OCI-LY3 (cell line): Measurements from ENCODE around the gene CLTC.

ENCODE experiments used
- H2AFZ ChIP-seq: fragments of 200-600, 300-600 bp; shearing (Covaris generic); 2 replicates; pipeline ENCODE4 v1.6.0; 2014; ENCODE audit warnings: antibody characterized with exemption, low read depth, low read length
- H3K27ac ChIP-seq: fragments of 200-600, 300-600 bp; sonication (generic); 2 replicates; pipeline ENCODE4 v1.5.1; 2014; ENCODE audit warnings: mild to moderate bottlenecking, low read length, moderate library complexity, mixed read lengths
- H3K27me3 ChIP-seq: fragments of 200-600, 300-600 bp; sonication (generic); 2 replicates; pipeline ENCODE4 v1.6.1; 2014; ENCODE audit warnings: low read depth, low read length, mixed read lengths
- H3K36me3 ChIP-seq: fragments of 200-600, 300-600 bp; sonication (generic); replicated peaks from 2 replicates; pipeline ENCODE3; 2014; ENCODE audit warnings: low read depth, low read length, mixed read lengths
- H3K4me1 ChIP-seq: fragments of 300-600, 200-600 bp; sonication (generic); 2 replicates; pipeline ENCODE4 v1.6.1; 2014; ENCODE audit warnings: low read length, mixed read lengths
- H3K4me2 ChIP-seq: fragments of 200-600, 300-600 bp; sonication (generic); 2 replicates; pipeline ENCODE4 v1.6.1; 2014; ENCODE audit warnings: low read length, mixed read lengths
- H3K4me3 ChIP-seq: fragments of 300-600, 200-600 bp; sonication (generic); 2 replicates; pipeline ENCODE4 v1.5.1; 2014; ENCODE audit warnings: antibody characterized with exemption, mild to moderate bottlenecking, low read length, moderate library complexity
- H3K79me2 ChIP-seq: fragments of 300-600, 200-600 bp; shearing (Covaris generic); 2 replicates; pipeline ENCODE4 v1.6.1; 2014; ENCODE audit warnings: mild to moderate bottlenecking, low read length, mixed read lengths
- H3K9ac ChIP-seq: fragments of 300-600, 200-600 bp; shearing (Covaris generic); 2 replicates; pipeline ENCODE4 v1.6.0; 2014; ENCODE audit warnings: mild to moderate bottlenecking, low read length, moderate library complexity
- H3K9me3 ChIP-seq: fragments of 200-600, 300-600 bp; shearing (Covaris generic); 2 replicates; pipeline ENCODE4 v1.6.1; 2014; ENCODE audit warnings: low read length, mixed read lengths; ENCODE audit not compliant: insufficient read depth
- H4K20me1 ChIP-seq: fragments of 200-600, 300-600 bp; sonication (generic); 2 replicates; pipeline ENCODE4 v1.6.1; 2016; ENCODE audit warnings: low read length, mixed read lengths; ENCODE audit not compliant: insufficient read depth
- EZH2phosphoT487 ChIP-seq: fragments of 200-600 bp; shearing (Covaris generic); IDR thresholded peaks from 2 replicates; pipeline ENCODE4 v1.6.1; 2018; ENCODE audit warnings: antibody characterized with exemption, mixed run types, low read depth
- TF ChIP-seq, protein P1 (sequence below): fragments of 200-600, 300-600 bp; sonication (generic); IDR thresholded peaks from 2 replicates; pipeline ENCODE4 v1.5.1; 2014; ENCODE audit warnings: antibody characterized with exemption, low read length, low read depth

CLTC gene

DNA sequence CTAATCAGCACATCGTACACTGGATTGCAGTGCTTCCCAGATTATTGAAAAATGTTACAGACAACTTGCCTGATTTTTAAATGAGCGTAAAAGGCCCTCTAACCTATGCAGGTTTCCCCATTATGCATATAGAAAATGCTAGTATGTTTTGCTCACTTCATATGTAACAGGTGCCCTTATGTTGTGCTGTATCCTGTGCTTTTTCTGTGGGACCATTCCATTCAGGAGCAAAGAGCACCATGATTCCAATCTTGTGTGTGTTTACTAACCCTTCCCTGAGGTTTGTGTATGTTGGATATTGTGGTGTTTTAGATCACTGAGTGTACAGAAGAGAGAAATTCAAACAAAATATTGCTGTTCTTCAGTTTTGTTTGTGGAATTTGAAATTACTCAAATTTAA is 74.6 kb downstream of the CLTC start:
- H3K4me1 ChIP-seq: peaks cover 9% of the 10 kb centered on the region
- no peak overlapping the region for H2AFZ ChIP-seq
- no peaks in the 10 kb centered on the region for H3K9me3 ChIP-seq
- H3K79me2 ChIP-seq: peaks cover 78% of the 10 kb centered on the region
- H3K4me2 ChIP-seq: no peak overlapping the region
- peaks cover 58% of the 10 kb centered on the region for H4K20me1 ChIP-seq
- no peak overlapping the region for H3K27ac ChIP-seq
- H3K36me3 ChIP-seq: peaks cover 83% of the 10 kb centered on the region
- H3K9ac ChIP-seq: no peak overlapping the region
- TF ChIP-seq EZH2phosphoT487: no peak
- TF ChIP-seq, protein P1, sequence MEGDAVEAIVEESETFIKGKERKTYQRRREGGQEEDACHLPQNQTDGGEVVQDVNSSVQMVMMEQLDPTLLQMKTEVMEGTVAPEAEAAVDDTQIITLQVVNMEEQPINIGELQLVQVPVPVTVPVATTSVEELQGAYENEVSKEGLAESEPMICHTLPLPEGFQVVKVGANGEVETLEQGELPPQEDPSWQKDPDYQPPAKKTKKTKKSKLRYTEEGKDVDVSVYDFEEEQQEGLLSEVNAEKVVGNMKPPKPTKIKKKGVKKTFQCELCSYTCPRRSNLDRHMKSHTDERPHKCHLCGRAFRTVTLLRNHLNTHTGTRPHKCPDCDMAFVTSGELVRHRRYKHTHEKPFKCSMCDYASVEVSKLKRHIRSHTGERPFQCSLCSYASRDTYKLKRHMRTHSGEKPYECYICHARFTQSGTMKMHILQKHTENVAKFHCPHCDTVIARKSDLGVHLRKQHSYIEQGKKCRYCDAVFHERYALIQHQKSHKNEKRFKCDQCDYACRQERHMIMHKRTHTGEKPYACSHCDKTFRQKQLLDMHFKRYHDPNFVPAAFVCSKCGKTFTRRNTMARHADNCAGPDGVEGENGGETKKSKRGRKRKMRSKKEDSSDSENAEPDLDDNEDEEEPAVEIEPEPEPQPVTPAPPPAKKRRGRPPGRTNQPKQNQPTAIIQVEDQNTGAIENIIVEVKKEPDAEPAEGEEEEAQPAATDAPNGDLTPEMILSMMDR: no peak
- H3K4me3 ChIP-seq: no peak overlapping the region
- H3K27me3 ChIP-seq: no peaks in the 10 kb centered on the region

DNA sequence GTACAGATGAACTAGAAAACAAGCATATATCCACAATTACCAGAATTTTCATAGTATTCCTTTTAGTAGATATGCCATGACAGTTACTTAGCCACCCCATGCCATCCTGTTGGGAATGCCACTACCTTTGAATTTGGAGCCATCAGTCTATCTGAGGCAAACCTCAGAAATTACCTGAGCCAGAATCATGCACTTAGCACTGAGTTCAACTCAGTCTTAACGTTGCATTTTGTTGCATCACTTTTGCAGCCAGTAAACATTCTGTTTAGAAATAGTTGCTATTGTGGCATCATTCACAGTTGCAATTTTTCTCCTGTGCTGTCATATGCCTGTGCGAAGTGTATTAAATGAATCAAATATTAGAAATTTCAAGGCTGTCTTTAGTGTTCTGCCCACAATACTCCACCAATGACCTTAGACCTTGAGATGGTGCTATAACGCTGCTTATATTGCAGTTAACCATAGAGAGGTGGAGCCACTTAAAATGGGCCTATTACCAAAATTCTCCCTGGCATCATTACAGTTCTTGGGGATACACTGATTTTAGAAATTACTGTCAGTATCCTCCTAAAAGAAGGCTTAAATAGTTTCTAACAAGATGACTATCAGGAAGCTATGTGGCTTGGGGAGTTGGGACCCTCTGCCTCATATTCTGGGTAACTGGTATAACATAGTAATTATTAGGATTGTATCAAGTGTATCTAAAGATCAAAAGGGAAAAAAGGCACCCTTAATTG is 76.4 kb downstream of the CLTC start:
- peaks cover 80% of the 10 kb centered on the region for H3K79me2 ChIP-seq
- H3K36me3 ChIP-seq: peaks cover 75% of the 10 kb centered on the region
- peaks cover 75% of the 10 kb centered on the region for H4K20me1 ChIP-seq
- no peaks in the 10 kb centered on the region for H3K27me3 ChIP-seq
- TF ChIP-seq, protein P1: no peak
- no peak overlapping the region for H3K4me3 ChIP-seq
- H3K9me3 ChIP-seq: no peaks in the 10 kb centered on the region
- no peak overlapping the region for H2AFZ ChIP-seq
- H3K4me2 ChIP-seq: no peak overlapping the region
- H3K27ac ChIP-seq: no peak overlapping the region; the same call in 1 of the 2 replicates
- H3K9ac ChIP-seq: no peak overlapping the region
- H3K4me1 ChIP-seq: peaks cover 9% of the 10 kb centered on the region

DNA sequence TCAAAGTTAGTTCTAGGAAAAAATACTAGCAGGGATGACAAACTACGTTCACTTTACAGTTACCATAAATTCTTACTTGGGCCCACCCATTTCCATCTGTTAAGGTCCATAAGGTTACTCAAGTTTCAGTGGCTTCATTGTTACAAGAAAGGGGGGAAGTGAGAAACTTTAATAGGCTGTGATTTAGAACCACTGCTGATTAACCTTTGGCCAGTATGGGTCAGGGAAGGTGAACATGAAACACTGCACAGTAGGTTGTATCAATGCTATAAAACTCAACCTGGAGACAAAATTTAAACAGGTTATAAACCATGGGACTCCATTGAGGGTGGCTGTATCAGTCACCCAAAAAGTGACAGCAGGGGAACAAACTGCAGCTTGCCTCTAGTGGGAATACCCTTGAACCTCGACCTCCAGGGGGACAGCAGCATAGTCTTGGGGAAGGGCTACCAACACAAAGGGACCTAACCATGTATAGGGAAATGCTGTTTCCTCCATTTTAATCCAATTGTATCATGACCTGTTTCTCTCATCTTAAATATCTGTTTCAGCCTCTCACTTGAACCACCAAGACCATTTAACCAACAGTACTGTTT is 77.1 kb downstream of the CLTC start:
- H3K79me2 ChIP-seq: peaks cover 85% of the 10 kb centered on the region
- H3K4me3 ChIP-seq: no peak overlapping the region
- no peak overlapping the region for H2AFZ ChIP-seq
- no peak overlapping the region for H3K9ac ChIP-seq
- H3K9me3 ChIP-seq: no peaks in the 10 kb centered on the region
- H4K20me1 ChIP-seq: peaks cover 80% of the 10 kb centered on the region
- no peak overlapping the region for H3K4me2 ChIP-seq
- H3K36me3 ChIP-seq: peaks cover 72% of the 10 kb centered on the region
- no peaks in the 10 kb centered on the region for H3K27me3 ChIP-seq
- TF ChIP-seq EZH2phosphoT487: no peak
- TF ChIP-seq, protein P1: no peak
- H3K4me1 ChIP-seq: peaks cover 9% of the 10 kb centered on the region
- H3K27ac ChIP-seq: no peak overlapping the region; the same call in 1 of the 2 replicates

GRCh38 chr17:59698143-59698542 is 78.4 kb downstream of the CLTC start:
- Histone ChIP-seq H4K20me1 (peaks cover 94% of the 10 kb centered on the region), H3K4me1 (peaks cover 9% of the 10 kb centered on the region), H3K36me3 (peaks cover 77% of the 10 kb centered on the region), H2AFZ (no peak overlapping the region), H3K4me2 (no peak overlapping the region), H3K27me3 (no peaks in the 10 kb centered on the region), H3K4me3 (no peak overlapping the region), H3K9me3 (no peaks in the 10 kb centered on the region), H3K79me2 (peaks cover 99% of the 10 kb centered on the region), H3K27ac (no peak overlapping the region), H3K9ac (no peak overlapping the region)
- TF ChIP-seq EZH2phosphoT487: no peak
- TF ChIP-seq, protein P1: no peak
